Measurements from ENCODE around the gene LSM5.
A peak's percentile ranks its signal among the peaks of the same experiment; 100 is the strongest.

Gene LSM5

GRCh38 chr7:32490127-32490796, at the start of gene LSM5:
TSS of gene LSM5 (minus strand) at chr7:32490380. CDS start at chr7:32490365, 15 bp downstream.
- H3K27me3 Mint-ChIP-seq (ENCODE audit: low read depth, poor library complexity): peaks cover 8% of the 10 kb centered on the region
- no peaks in the 10 kb centered on the region for H3K9me3 Mint-ChIP-seq
- peaks cover 26% of the 10 kb centered on the region for H3K4me1 Mint-ChIP-seq
- H3K27ac Mint-ChIP-seq: peak within 1 kb of the TSS; percentile 95
- TF ChIP-seq, protein P1, sequence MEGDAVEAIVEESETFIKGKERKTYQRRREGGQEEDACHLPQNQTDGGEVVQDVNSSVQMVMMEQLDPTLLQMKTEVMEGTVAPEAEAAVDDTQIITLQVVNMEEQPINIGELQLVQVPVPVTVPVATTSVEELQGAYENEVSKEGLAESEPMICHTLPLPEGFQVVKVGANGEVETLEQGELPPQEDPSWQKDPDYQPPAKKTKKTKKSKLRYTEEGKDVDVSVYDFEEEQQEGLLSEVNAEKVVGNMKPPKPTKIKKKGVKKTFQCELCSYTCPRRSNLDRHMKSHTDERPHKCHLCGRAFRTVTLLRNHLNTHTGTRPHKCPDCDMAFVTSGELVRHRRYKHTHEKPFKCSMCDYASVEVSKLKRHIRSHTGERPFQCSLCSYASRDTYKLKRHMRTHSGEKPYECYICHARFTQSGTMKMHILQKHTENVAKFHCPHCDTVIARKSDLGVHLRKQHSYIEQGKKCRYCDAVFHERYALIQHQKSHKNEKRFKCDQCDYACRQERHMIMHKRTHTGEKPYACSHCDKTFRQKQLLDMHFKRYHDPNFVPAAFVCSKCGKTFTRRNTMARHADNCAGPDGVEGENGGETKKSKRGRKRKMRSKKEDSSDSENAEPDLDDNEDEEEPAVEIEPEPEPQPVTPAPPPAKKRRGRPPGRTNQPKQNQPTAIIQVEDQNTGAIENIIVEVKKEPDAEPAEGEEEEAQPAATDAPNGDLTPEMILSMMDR (IDR thresholded peaks at IDR 0.05): no peak
- DNase-seq: peak; percentile 80
- peaks cover 29% of the 10 kb centered on the region for H3K36me3 Mint-ChIP-seq (ENCODE audit: low read depth)
- H3K4me3 Mint-ChIP-seq: peak within 1 kb of the TSS; percentile 94

- Mint-ChIP-seq H3K4me3 (no peak overlapping the region), H3K9me3 (peaks cover 9% of the 10 kb centered on the region), H3K36me3 (ENCODE audit: low read depth) (peaks cover 49% of the 10 kb centered on the region), H3K27ac (no peak overlapping the region), H3K4me1 (no peaks in the 10 kb centered on the region), H3K27me3 (ENCODE audit: low read depth, poor library complexity) (no peaks in the 10 kb centered on the region)
- no peak for DNase-seq
- TF ChIP-seq, protein P1 (IDR thresholded peaks at IDR 0.05): no peak
Measured at GRCh38 chr7:32539366-32539765, 49.2 kb upstream of the LSM5 start.

- H3K27ac Mint-ChIP-seq: no peak overlapping the region
- H3K4me1 Mint-ChIP-seq: no peaks in the 10 kb centered on the region
- H3K27me3 Mint-ChIP-seq (ENCODE audit: low read depth, poor library complexity): no peaks in the 10 kb centered on the region
- DNase-seq: no peak
- peaks cover 9% of the 10 kb centered on the region for H3K9me3 Mint-ChIP-seq
- H3K36me3 Mint-ChIP-seq (ENCODE audit: low read depth): peaks cover 42% of the 10 kb centered on the region
- TF ChIP-seq, protein P1 (IDR thresholded peaks at IDR 0.05): no peak
- no peak overlapping the region for H3K4me3 Mint-ChIP-seq
Measured at GRCh38 chr7:32537760-32538159, 47.6 kb upstream of the LSM5 start.

GRCh38 chr7:32536585-32536984, 46.4 kb upstream of the LSM5 start:
- peak overlapping the region; percentile 59 for H3K27ac Mint-ChIP-seq
- TF ChIP-seq, protein P1 (IDR thresholded peaks at IDR 0.05): no peak
- peaks cover 9% of the 10 kb centered on the region for H3K9me3 Mint-ChIP-seq
- no peak overlapping the region for H3K4me3 Mint-ChIP-seq
- peaks cover 9% of the 10 kb centered on the region for H3K4me1 Mint-ChIP-seq
- no peaks in the 10 kb centered on the region for H3K27me3 Mint-ChIP-seq (ENCODE audit: low read depth, poor library complexity)
- no peak for DNase-seq
- peaks cover 45% of the 10 kb centered on the region for H3K36me3 Mint-ChIP-seq (ENCODE audit: low read depth)

DNA sequence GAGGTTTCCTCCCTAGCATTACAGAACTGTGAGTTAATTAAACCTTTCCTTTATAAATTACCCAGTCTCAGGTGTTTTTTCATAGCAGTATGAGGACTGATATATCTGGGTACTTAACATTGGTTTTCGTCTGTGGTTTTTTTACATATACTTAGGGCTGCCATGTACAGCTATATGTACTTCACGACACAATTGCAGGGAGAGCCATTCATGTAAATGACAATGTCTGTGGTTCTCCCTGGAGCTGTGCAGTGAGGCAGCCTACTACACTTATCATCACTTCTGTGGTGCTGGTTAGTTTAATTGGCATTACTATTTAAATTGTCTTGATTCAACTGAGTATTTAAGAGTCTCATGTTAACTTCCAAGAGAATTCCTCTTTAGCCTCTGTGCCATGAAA, 45.8 kb upstream of the LSM5 start:
- H3K9me3 Mint-ChIP-seq: peaks cover 9% of the 10 kb centered on the region
- TF ChIP-seq, protein P1 (IDR thresholded peaks at IDR 0.05): no peak
- peaks cover 9% of the 10 kb centered on the region for H3K4me1 Mint-ChIP-seq
- peaks cover 45% of the 10 kb centered on the region for H3K36me3 Mint-ChIP-seq (ENCODE audit: low read depth)
- H3K27me3 Mint-ChIP-seq (ENCODE audit: low read depth, poor library complexity): no peaks in the 10 kb centered on the region
- no peak overlapping the region for H3K27ac Mint-ChIP-seq
- DNase-seq: no peak
- no peak overlapping the region for H3K4me3 Mint-ChIP-seq

GRCh38 chr7:32535162-32535702, 45.1 kb upstream of the LSM5 start:
- Mint-ChIP-seq H3K9me3 (peaks cover 8% of the 10 kb centered on the region), H3K27me3 (ENCODE audit: low read depth, poor library complexity) (no peaks in the 10 kb centered on the region), H3K4me3 (no peak overlapping the region), H3K36me3 (ENCODE audit: low read depth) (peaks cover 41% of the 10 kb centered on the region), H3K4me1 (peaks cover 9% of the 10 kb centered on the region), H3K27ac (no peak overlapping the region)
- TF ChIP-seq, protein P1 (IDR thresholded peaks at IDR 0.05): no peak
- DNase-seq: no peak
